Adrenal gland (tissue), 5 donors: Measurements from ENCODE around the gene ARHGAP30.
"Not testable (repeated sequence)": the region's sequence is repeated elsewhere in the genome, so short reads cannot be mapped to it uniquely, and the experiment has no call there.

Source experiments
- POLR2A ChIP-seq, 2 donors: fragments of 450-650 bp; IDR thresholded peaks; one replicate each; pipeline ENCODE4 v1.6.1; 2017; ENCODE audit warnings: antibody characterized with exemption in 2 of 2, mild to moderate bottlenecking in 2 of 2, moderate library complexity in 1 of 2
- TF ChIP-seq, protein P1 (sequence below), 6 experiments: fragments of 450-650 bp in 4 of 6; fragments of 200-600 bp in 2 of 6; sonication (generic) in 1 of 6; IDR thresholded peaks; 1 replicate in 5 of 6; 2 replicates in 1 of 6; pipeline versions ENCODE4 v1.5.1 to v1.8.0; 2016 to 2021; ENCODE audit warnings: antibody characterized with exemption in 6 of 6, mild to moderate bottlenecking in 2 of 6, moderate library complexity in 1 of 6
- donor health status: DM: no; HTN: no; CAD: no.

DNA sequence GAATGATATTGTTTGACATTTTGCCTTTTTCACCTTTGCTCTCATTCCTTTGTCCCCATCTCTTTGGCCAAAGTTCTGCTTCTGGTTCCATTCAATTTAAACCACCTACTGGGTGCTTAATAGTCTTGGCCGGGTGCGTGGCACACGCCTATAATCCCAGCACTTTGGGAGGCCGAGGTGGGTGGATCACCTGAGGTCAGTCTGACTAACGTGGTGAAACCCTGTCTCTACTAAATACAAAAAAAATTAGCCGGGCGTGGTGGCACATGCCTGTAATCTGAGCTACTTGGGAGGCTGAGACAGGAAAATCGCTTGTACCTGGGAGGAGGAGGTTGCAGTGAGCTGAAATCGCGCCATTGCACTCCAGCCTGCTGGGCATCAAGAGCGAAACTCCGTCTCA is 47.3 kb downstream of the ARHGAP30 start:
- TF ChIP-seq, protein P1, sequence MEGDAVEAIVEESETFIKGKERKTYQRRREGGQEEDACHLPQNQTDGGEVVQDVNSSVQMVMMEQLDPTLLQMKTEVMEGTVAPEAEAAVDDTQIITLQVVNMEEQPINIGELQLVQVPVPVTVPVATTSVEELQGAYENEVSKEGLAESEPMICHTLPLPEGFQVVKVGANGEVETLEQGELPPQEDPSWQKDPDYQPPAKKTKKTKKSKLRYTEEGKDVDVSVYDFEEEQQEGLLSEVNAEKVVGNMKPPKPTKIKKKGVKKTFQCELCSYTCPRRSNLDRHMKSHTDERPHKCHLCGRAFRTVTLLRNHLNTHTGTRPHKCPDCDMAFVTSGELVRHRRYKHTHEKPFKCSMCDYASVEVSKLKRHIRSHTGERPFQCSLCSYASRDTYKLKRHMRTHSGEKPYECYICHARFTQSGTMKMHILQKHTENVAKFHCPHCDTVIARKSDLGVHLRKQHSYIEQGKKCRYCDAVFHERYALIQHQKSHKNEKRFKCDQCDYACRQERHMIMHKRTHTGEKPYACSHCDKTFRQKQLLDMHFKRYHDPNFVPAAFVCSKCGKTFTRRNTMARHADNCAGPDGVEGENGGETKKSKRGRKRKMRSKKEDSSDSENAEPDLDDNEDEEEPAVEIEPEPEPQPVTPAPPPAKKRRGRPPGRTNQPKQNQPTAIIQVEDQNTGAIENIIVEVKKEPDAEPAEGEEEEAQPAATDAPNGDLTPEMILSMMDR (IDR thresholded peaks at IDR 0.05), result not testable (repeated sequence)
- not testable (repeated sequence) for TF ChIP-seq POLR2A (IDR thresholded peaks at IDR 0.05)
